HG03521 (cell line): ENCODE data around the gene FCHSD1.
A peak's percentile ranks its signal among the peaks of the same experiment; 100 is the strongest.
"Not testable (repeated sequence)": the region's sequence is repeated elsewhere in the genome, so short reads cannot be mapped to it uniquely, and the experiment has no call there.

Experiments
- ATAC-seq: cut with Tn5 transposase; IDR thresholded peaks from one replicate; pipeline ENCODE4 v1.9.1; 2021; ENCODE audit warnings: mild to moderate bottlenecking, moderate library complexity; ENCODE audit not compliant: unreplicated experiment

FCHSD1 gene

GRCh38 chr5:141618030-141618803 lies 33.0 kb downstream of the FCHSD1 start:
- peak; percentile 30 for ATAC-seq

- ATAC-seq = no peak
Measured at GRCh38 chr5:141617682-141618029, 33.6 kb downstream of the FCHSD1 start.

- ATAC-seq = no peak
Measured at GRCh38 chr5:141617128-141617527, 34.1 kb downstream of the FCHSD1 start.

GRCh38 chr5:141615991-141616720 lies 35.1 kb downstream of the FCHSD1 start:
- no peak for ATAC-seq

- ATAC-seq = no peak
Measured at GRCh38 chr5:141613344-141613743, 37.9 kb downstream of the FCHSD1 start.

GRCh38 chr5:141611289-141611688 lies 39.9 kb downstream of the FCHSD1 start:
- no peak for ATAC-seq

GRCh38 chr5:141609921-141610320 lies 41.3 kb downstream of the FCHSD1 start:
- not testable (repeated sequence) for ATAC-seq

- no peak for ATAC-seq
Measured at GRCh38 chr5:141609044-141609443, 42.2 kb downstream of the FCHSD1 start.

- ATAC-seq = no peak
Measured at GRCh38 chr5:141608557-141608956, 42.7 kb downstream of the FCHSD1 start.

- ATAC-seq = no peak
Measured at GRCh38 chr5:141608046-141608445, 43.2 kb downstream of the FCHSD1 start.

GRCh38 chr5:141605523-141606277 lies 45.5 kb downstream of the FCHSD1 start:
- ATAC-seq = peak; percentile 93

GRCh38 chr5:141603923-141604717 lies 47.1 kb downstream of the FCHSD1 start:
- no peak for ATAC-seq

GRCh38 chr5:141602606-141603005 lies 48.6 kb downstream of the FCHSD1 start:
- ATAC-seq = no peak

GRCh38 chr5:141598391-141599345 lies 52.5 kb downstream of the FCHSD1 start:
- ATAC-seq = no peak

GRCh38 chr5:141597814-141598213 lies 53.4 kb downstream of the FCHSD1 start:
- ATAC-seq = no peak

- no peak for ATAC-seq
Measured at GRCh38 chr5:141597394-141597793, 53.8 kb downstream of the FCHSD1 start.

GRCh38 chr5:141596867-141597266 lies 54.4 kb downstream of the FCHSD1 start:
- no peak for ATAC-seq

GRCh38 chr5:141590127-141590526 lies 61.1 kb downstream of the FCHSD1 start:
- no peak for ATAC-seq
